ENCODE results near the gene STX5. TPM values are rescaled to one million over a fixed set of nuclear protein-coding genes. Genes with fewer than 3 reads are reported as not detected.

Gene STX5
- total RNA-seq, 2 experiments from 2014 or later, result 24.6 to 29.2 TPM

DNA sequence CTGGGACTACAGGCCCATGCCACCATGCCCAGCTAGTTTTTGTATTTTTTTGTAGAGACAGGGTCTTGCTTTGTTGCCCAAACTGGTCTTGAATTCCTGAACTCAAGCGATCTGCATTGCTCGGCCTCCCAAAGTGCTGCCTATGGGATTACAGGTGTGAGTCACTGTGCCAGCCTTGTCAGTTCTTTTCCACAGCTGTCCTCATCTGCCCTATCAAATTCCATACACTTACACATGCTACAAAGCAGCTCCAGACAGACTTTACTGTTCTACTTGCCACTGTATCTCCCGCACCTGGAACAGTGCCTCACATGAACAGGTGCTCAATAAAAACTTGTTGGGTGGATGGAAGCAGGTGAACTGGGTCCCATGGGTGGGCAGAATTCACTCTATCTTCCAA lies 8.2 kb downstream of the STX5 start:
- ChIA-PET CTCF (no interaction called here), POLR2A (interaction anchor here (0.6 to 1.2 kb wide), 4 partner anchors 16 to 142 kb away, joined by 3 to 5 read pairs (median 4); partner anchors contain the start of gene WDR74)
- Mint-ChIP-seq H3K4me1 (ENCODE audit: low read depth) (no peaks in the 10 kb centered on the region), H3K27ac (no peak overlapping the region), H3K27me3 (no peaks in the 10 kb centered on the region), H3K36me3 (peaks cover 43% of the 10 kb centered on the region), H3K4me3 (no peak overlapping the region), H3K9me3 (no peaks in the 10 kb centered on the region)
- intact Hi-C loops (cut with micrococcal nuclease), result no loop called here
- no peak for DNase-seq

DNA sequence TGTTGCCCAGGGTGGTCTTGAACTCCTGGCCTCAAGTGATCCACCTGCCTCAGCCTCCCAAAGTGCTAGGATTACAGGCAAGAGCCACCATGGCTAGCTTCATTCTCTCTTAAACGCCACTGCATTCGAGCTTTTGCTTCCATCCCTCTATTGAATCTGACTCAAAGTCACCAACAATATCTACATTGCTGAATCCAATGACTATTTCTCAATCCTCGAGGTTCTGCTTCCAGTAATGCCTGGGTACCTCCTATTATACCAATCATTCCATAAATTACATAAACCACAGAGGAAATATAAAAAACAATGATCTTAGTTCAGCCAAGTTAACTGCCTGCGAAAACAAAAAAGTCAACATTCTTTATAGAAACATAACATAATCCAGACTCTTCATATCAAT lies 14.7 kb downstream of the STX5 start:
- Mint-ChIP-seq H3K27me3 (no peaks in the 10 kb centered on the region), H3K36me3 (peaks cover 13% of the 10 kb centered on the region), H3K4me3 (no peak overlapping the region), H3K4me1 (ENCODE audit: low read depth) (no peaks in the 10 kb centered on the region), H3K9me3 (no peaks in the 10 kb centered on the region), H3K27ac (no peak overlapping the region)
- ChIA-PET POLR2A (interaction anchor here (1.2 to 1.4 kb wide), 2 partner anchors 10 to 24 kb away, joined by 4 read pairs; no protein-coding TSS in a partner anchor), CTCF (interaction anchor here (1.3 kb wide), 2 partner anchors 9 to 10 kb away, joined by 3 to 4 read pairs; no protein-coding TSS in a partner anchor)
- intact Hi-C loops (cut with micrococcal nuclease), result no loop called here
- DNase-seq, result no peak

DNA sequence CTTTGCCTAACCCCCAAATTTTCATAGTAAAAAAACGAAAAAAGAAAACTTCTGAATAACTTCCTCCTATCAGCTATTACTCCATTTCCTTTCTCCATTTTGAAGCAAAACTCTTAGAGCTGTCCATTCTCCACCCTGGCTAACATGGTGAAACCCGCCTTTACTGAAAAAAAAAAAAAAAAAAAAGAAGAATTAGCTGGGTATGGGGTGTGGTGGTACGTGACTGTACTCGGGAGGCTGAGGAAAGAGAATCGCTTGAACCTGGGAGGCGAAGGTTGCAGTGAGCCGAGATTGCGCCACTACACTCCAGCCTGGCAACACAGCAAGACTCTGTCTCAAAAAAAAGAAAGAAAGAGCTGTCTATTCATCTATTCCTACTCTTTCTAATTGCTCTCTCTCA lies 15.3 kb downstream of the STX5 start:
- no peak for DNase-seq
- POLR2A ChIA-PET, result interaction anchor here (0.8 to 1.4 kb wide), 3 partner anchors 9 to 24 kb away, joined by 3 to 4 read pairs (median 4); no protein-coding TSS in a partner anchor
- intact Hi-C loops (cut with micrococcal nuclease), result no loop called here
- H3K27me3 Mint-ChIP-seq, result no peaks in the 10 kb centered on the region
- H3K4me1 Mint-ChIP-seq (ENCODE audit: low read depth), result no peaks in the 10 kb centered on the region
- H3K27ac Mint-ChIP-seq, result no peak overlapping the region
- CTCF ChIA-PET, result interaction anchor here (0.7 to 1.6 kb wide), 5 partner anchors 8 to 30 kb away, joined by 3 to 7 read pairs (median 4); partner anchors contain the start of genes STX5 and TMEM179B
- no peak overlapping the region for H3K4me3 Mint-ChIP-seq
- peaks cover 13% of the 10 kb centered on the region for H3K36me3 Mint-ChIP-seq
- no peaks in the 10 kb centered on the region for H3K9me3 Mint-ChIP-seq

DNA sequence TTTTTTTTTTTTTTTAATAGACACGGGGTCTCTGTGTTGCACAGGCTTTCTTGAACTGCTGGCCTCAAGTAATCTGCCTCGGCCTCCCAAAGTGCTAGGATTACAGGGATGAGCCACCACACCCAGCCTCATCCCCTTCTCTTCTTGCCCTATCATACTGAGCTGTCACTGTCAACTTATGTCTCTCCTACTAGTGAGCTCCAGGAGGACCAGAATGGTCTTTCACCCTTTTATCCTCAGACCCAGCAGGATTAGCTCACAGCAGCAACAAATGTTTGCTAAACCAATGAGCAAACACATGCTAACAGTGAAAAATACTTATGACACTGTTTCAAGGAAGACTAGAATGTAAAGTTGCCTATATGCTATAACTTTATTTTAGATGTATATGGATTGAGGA lies 20.2 kb downstream of the STX5 start:
- ChIA-PET POLR2A (no interaction called here), CTCF (interaction anchor here (1.9 kb wide), 1 partner anchor 25 kb away, joined by 8 read pairs; the partner anchor contains the start of gene TMEM179B)
- H3K36me3 Mint-ChIP-seq, result no peaks in the 10 kb centered on the region
- H3K4me3 Mint-ChIP-seq, result no peak overlapping the region
- no peak overlapping the region for H3K27ac Mint-ChIP-seq
- no peak for DNase-seq
- no peaks in the 10 kb centered on the region for H3K9me3 Mint-ChIP-seq
- peaks cover under 1% of the 10 kb centered on the region for H3K4me1 Mint-ChIP-seq (ENCODE audit: low read depth)
- intact Hi-C loops (cut with micrococcal nuclease), result no loop called here
- no peaks in the 10 kb centered on the region for H3K27me3 Mint-ChIP-seq

DNA sequence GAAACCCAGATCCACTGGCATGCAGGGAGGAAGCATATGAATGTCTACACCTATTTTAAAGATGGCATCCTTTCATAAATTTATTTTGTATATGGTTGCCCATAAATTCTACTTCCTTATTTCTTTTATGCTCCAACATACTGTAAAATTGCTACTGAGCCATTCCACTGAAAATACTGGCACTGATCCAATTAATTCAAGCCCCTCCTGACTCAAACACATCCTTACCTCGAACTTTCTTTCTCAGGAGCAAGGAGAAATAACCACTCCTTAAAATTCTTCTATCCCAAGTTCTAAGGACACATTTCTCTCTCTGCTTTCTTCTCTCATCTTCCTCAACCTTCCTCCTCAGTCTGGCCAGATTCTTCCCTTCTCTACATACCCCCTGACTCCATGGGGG lies 21.1 kb downstream of the STX5 start:
- H3K9me3 Mint-ChIP-seq, result no peaks in the 10 kb centered on the region
- H3K4me1 Mint-ChIP-seq (ENCODE audit: low read depth), result peaks cover 8% of the 10 kb centered on the region
- POLR2A ChIA-PET, result no interaction called here
- H3K27me3 Mint-ChIP-seq, result no peaks in the 10 kb centered on the region
- CTCF ChIA-PET, result interaction anchor here (1.9 kb wide), 1 partner anchor 24 kb away, joined by 8 read pairs; the partner anchor contains the start of gene TMEM179B
- H3K36me3 Mint-ChIP-seq, result no peaks in the 10 kb centered on the region
- no peak overlapping the region for H3K27ac Mint-ChIP-seq
- intact Hi-C loops (cut with micrococcal nuclease), result no loop called here
- H3K4me3 Mint-ChIP-seq, result no peak overlapping the region
- DNase-seq, result no peak

DNA sequence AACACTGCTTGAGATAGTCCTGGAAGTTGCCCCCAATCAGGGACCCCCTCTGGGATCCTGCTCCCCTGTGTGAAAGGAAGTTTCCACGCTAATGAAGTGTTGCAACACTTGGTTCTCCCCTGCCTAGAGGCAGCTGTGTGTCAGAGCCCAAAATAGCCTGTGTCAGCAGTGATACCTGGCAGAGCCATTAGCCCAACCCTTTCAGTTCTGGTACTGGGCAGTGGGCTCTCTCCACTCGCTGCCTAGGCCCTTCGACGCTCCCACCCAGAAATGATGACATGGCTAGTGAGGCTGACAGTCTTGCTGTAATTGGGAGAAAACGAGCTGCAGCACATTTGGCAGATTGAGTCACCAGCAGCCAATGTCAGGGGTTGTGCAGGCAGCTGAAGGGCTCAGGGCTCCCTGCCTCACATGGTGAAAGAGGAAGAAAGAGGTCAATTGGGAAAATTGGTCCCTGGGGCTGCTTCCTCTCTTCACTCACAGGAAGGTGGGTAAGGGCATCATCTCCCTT lies 25.2 kb downstream of the STX5 start:
- no peak for DNase-seq
- Mint-ChIP-seq H3K4me3 (peak overlapping the region; percentile 99), H3K9me3 (no peaks in the 10 kb centered on the region), H3K36me3 (peaks cover 28% of the 10 kb centered on the region), H3K4me1 (ENCODE audit: low read depth) (peaks cover 32% of the 10 kb centered on the region), H3K27ac (peak overlapping the region; percentile 99), H3K27me3 (no peaks in the 10 kb centered on the region)
- CTCF ChIA-PET, result interaction anchor here (0.6 to 2.5 kb wide), 6 partner anchors 19 to 99 kb away, joined by 3 to 16 read pairs (median 8); partner anchors contain the start of gene TMEM179B
- POLR2A ChIA-PET, result interaction anchor here (0.8 to 3.6 kb wide), 15 partner anchors 10 to 215 kb away, joined by 3 to 39 read pairs (median 7); partner anchors contain the start of genes STX5, TAF6L, TEX54 and TMEM179B
- intact Hi-C loops (cut with micrococcal nuclease), result no loop called here

DNA sequence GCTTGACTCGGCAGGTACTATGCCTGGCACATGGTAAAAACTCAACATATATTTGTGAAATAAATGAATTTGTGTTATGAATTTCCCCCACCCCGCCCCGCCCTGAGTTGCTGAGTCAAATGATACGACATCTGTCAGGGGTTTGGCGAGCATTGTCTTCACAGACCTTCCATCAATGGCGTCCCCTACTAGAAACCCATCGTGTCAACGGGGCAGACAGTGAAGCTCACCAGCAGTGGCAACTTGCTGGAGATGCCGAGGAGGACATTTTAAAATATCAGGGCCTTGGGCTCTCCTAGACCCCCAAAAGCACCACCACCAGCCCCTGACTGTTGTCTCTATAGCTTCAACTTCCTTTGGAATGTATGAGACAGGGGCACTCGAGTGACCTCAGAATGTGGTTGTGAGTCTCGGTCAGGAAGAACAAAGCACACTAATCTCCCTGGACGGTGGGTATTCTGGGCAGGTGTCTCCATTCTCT lies 25.9 kb downstream of the STX5 start:
- Mint-ChIP-seq H3K36me3 (peaks cover 35% of the 10 kb centered on the region), H3K27me3 (no peaks in the 10 kb centered on the region), H3K4me1 (ENCODE audit: low read depth) (peaks cover 34% of the 10 kb centered on the region), H3K9me3 (no peaks in the 10 kb centered on the region), H3K27ac (peak overlapping the region; percentile 99), H3K4me3 (peak overlapping the region; percentile 99)
- ChIA-PET POLR2A (interaction anchor here (0.7 to 3.6 kb wide), 21 partner anchors 9 to 249 kb away, joined by 3 to 39 read pairs (median 5); partner anchors contain the start of genes HNRNPUL2, SLC3A2, STX5 and TAF6L), CTCF (interaction anchor here (0.6 to 2.5 kb wide), 8 partner anchors 18 to 194 kb away, joined by 3 to 16 read pairs (median 6); partner anchors contain the start of gene TMEM179B)
- peak; percentile 55 for DNase-seq
- intact Hi-C loops (cut with micrococcal nuclease), result loop anchor here (1.0 to 2.0 kb wide), 8 partner anchors 19 to 97 kb away; partner anchors contain the start of genes HNRNPUL2, TMEM179B and ZBTB3

DNA sequence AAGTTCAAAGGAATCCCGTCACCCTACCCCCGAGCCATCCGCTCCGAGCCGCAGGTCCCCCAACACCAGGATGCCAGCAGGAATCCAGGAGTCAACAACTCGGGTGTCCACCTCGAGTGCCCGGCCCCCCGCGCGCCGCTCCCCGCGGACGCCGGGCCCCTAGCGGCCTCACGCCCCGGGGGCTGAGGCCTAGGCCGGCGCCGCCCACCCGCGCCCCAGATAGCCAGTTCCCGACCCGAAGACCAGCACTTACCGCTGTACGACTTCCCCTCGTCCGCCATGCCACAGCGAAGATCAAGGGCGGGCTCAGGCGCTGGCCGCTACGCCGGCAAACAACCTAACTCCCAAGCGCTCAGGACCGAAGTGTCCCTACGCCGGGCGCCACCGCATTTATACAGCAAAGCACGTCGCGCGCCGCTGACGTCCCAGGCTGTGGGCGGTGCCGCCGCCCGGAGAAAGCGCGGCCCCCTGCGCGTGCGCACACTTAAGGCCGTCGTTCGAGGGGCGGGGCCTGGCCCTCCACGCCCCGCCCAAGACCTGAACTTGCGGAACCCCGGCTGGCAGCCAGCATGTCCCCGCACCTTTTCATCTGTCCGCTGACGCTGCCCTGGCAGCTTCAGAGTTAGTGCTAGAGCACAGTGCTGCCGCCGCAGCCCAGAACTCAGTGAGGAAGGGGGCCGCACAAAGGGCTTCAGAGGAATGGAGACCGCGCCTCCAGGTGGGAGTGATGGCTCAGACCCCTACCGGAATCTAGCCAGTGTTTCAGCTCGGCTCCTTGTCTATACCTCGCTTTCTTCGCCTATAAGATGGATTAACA lies 26.6 kb downstream of the STX5 start, which contains the start of gene NXF1:
Gene NXF1, minus strand, starts transcription at position 365 of the 817 bp plus-strand sequence. Its CDS starts 84 bp downstream, at position 281.
- POLR2A ChIA-PET, result interaction anchor here (0.7 to 3.6 kb wide), 20 partner anchors 8 to 248 kb away, joined by 3 to 39 read pairs (median 5); partner anchors contain the start of genes HNRNPUL2, SLC3A2, STX5 and TAF6L
- no peaks in the 10 kb centered on the region for H3K9me3 Mint-ChIP-seq

DNA sequence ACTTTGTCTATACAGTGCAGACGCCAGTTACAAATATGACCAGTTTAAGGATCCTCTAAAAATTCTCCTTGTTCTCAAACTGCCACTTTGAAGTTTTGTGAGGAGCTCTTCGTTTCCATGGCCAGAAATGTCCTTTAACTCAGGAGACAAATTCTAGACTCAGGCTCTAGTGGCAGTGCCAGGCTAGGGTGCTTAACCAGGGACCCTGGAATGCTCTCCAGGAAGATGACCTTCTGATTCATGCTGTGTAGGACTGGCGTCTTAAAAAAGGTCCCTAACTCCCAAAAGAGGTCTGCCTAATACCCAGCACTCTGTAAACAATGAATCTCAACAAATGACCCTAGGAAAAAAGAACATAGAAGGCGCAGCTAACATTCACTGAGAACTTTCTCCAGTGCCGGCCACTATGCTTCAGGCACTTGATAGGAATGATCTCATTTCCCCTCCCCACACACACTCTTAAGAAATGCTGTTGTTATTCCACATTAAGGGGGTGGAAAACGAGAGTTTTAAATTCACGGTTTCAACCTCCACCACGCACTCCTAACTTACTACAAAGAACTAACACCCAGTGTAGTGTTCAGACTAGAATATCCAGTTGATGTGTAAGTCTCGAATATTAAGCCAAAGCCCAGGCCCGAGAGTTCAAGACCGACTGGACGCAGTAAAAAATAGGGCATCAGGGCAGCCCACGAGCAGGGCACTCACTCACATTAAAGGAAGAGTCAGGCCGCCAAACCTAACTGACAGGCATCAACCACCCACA lies 27.4 kb downstream of the STX5 start:
- CTCF ChIA-PET, result interaction anchor here (1.0 to 2.5 kb wide), 6 partner anchors 9 to 70 kb away, joined by 3 to 16 read pairs (median 4); no protein-coding TSS in a partner anchor
- peaks cover 34% of the 10 kb centered on the region for H3K4me1 Mint-ChIP-seq (ENCODE audit: low read depth)
- peak overlapping the region; percentile 99 for H3K27ac Mint-ChIP-seq
- H3K36me3 Mint-ChIP-seq, result peaks cover 47% of the 10 kb centered on the region
- POLR2A ChIA-PET, result interaction anchor here (0.8 to 3.6 kb wide), 12 partner anchors 7 to 139 kb away, joined by 3 to 39 read pairs (median 6); partner anchors contain the start of genes C11orf98, CSKMT, SLC3A2 and STX5
- H3K4me3 Mint-ChIP-seq, result peak overlapping the region; percentile 99
- intact Hi-C loops (cut with micrococcal nuclease), result loop anchor here (1.0 to 2.0 kb wide), 9 partner anchors 12 to 95 kb away; partner anchors contain the start of genes HNRNPUL2, TMEM179B, TMEM223 and ZBTB3
- no peaks in the 10 kb centered on the region for H3K9me3 Mint-ChIP-seq
- no peaks in the 10 kb centered on the region for H3K27me3 Mint-ChIP-seq
- DNase-seq, result peak; percentile 48

More for the DNA sequence above, 26.6 kb downstream of the STX5 start, which contains the start of gene NXF1:
- H3K27me3 Mint-ChIP-seq, result no peaks in the 10 kb centered on the region
- peaks cover 34% of the 10 kb centered on the region for H3K4me1 Mint-ChIP-seq (ENCODE audit: low read depth)
- H3K27ac Mint-ChIP-seq, result peak within 1 kb of the TSS; percentile 99
- intact Hi-C loops (cut with micrococcal nuclease), result loop anchor here (1.0 to 2.0 kb wide), 8 partner anchors 18 to 96 kb away; partner anchors contain the start of genes HNRNPUL2, TMEM179B and ZBTB3
- H3K36me3 Mint-ChIP-seq, result peaks cover 39% of the 10 kb centered on the region
- CTCF ChIA-PET, result interaction anchor here (0.9 to 2.5 kb wide), 8 partner anchors 10 to 193 kb away, joined by 3 to 16 read pairs (median 6); partner anchors contain the start of gene TMEM179B
- H3K4me3 Mint-ChIP-seq, result peak within 1 kb of the TSS; percentile 99
- peak; percentile 96 for DNase-seq

DNA sequence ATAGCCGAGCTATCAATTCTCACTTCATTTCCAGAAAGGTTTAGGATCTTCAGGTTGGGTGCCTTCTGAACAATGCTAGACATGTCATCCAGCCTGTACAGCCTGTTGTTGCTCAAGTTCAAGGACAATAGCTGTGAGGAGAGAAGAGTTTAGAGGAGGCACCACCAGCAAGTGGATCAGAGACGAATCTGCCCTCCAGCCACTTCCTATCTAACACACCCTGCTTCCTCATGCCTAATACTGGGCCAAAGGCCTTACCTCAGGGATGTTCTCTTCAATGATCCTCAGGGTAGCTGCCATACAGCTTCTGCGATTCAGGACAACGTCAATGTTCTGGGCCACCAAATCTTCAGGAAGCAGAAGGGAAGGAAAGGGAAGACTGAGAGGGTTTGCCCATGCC lies 30.8 kb downstream of the STX5 start:
- peaks cover 27% of the 10 kb centered on the region for H3K4me1 Mint-ChIP-seq (ENCODE audit: low read depth)
- no peaks in the 10 kb centered on the region for H3K9me3 Mint-ChIP-seq
- H3K27me3 Mint-ChIP-seq, result no peaks in the 10 kb centered on the region
- peaks cover 63% of the 10 kb centered on the region for H3K36me3 Mint-ChIP-seq
- POLR2A ChIA-PET, result interaction anchor here (0.8 to 1.6 kb wide), 6 partner anchors 11 to 54 kb away, joined by 3 to 5 read pairs (median 4); no protein-coding TSS in a partner anchor
- H3K4me3 Mint-ChIP-seq, result no peak overlapping the region
- no peak for DNase-seq
- CTCF ChIA-PET, result interaction anchor here (1.0 to 3.2 kb wide), 2 partner anchors 10 to 15 kb away, joined by 3 to 14 read pairs; partner anchors contain the start of gene TMEM179B
- H3K27ac Mint-ChIP-seq, result no peak overlapping the region
- intact Hi-C loops (cut with micrococcal nuclease), result no loop called here
